PC-3 (cell line): ENCODE data around the gene DCLK1. TPM values are rescaled to one million over a fixed set of nuclear protein-coding genes. Genes with fewer than 3 reads are reported as not detected.
A peak's percentile ranks its signal among the peaks of the same experiment; 100 is the strongest.

Experiments
- ATAC-seq: fragments of 200-7000 bp; cut with Tn5 transposase; 2 replicates; pipeline ENCODE4 v1.9.1; 2020; ENCODE audit warnings: mild to moderate bottlenecking, moderate library complexity
- BruUV-seq: library from RNA; stranded (reverse); fragments of 400-500 nt; replicated peaks from 2 replicates; lab custom pipeline; 2021; lab: Mats Ljungman, UMichigan
- CTCF ChIA-PET: fragments of 300-600 bp; sonication (Branson Sonifier 250); formaldehyde crosslinking; loops from one replicate; lab custom pipeline; 2022; ENCODE audit warnings: antibody characterized with exemption; lab: Charles Lee
- POLR2A ChIA-PET: fragments of 300-600 bp; sonication (Branson Sonifier 250); formaldehyde crosslinking; loops from one replicate; lab custom pipeline; 2022; ENCODE audit warnings: antibody characterized with exemption; ENCODE audit not compliant: unreplicated experiment; lab: Charles Lee
- DNase-seq: peaks from one replicate; pipeline ENCODE4 v3.0.0-alpha.2; 2015
- H2AFZ ChIP-seq: fragments of 300-600 bp; sonication (generic); 2 replicates; pipeline ENCODE4 v1.6.0; 2016; ENCODE audit warnings: antibody characterized with exemption, low read length
- H3F3A ChIP-seq: fragments of 300-600 bp; sonication (generic); one replicate; pipeline ENCODE4 v1.6.0; 2017; ENCODE audit warnings: antibody characterized with exemption, low read length, control low read depth, mild to moderate bottlenecking; ENCODE audit not compliant: unreplicated experiment
- H3K27ac ChIP-seq: fragments of 300-600 bp; sonication (generic); 2 replicates; pipeline ENCODE4 v1.5.1; 2016; ENCODE audit warnings: mild to moderate bottlenecking, low read length
- H3K27me3 ChIP-seq: fragments of 300-600 bp; sonication (generic); 2 replicates; pipeline ENCODE4 v1.6.1; 2016; ENCODE audit warnings: low read length, mixed read lengths
- H3K36me3 ChIP-seq: fragments of 300-600 bp; sonication (generic); 2 replicates; pipeline ENCODE4 v1.6.1; 2016; ENCODE audit warnings: low read depth, mixed run types, low read length, mixed read lengths
- H3K4me1 ChIP-seq: fragments of 300-600 bp; sonication (generic); 2 replicates; pipeline ENCODE4 v1.5.1; 2016; ENCODE audit warnings: low read length; ENCODE audit not compliant: insufficient read depth
- H3K4me2 ChIP-seq: fragments of 300-600 bp; sonication (generic); 2 replicates; pipeline ENCODE4 v1.6.0; 2016; ENCODE audit warnings: low read length
- H3K4me3 ChIP-seq: fragments of 300-600 bp; sonication (generic); 2 replicates; pipeline ENCODE4 v1.5.1; 2016; ENCODE audit warnings: mild to moderate bottlenecking, low read length, mixed read lengths
- H3K79me2 ChIP-seq: fragments of 300-600 bp; sonication (generic); 2 replicates; pipeline ENCODE4 v1.6.1; 2017; ENCODE audit warnings: low read length, mixed read lengths
- H3K9ac ChIP-seq: fragments of 300-600 bp; sonication (generic); 2 replicates; pipeline ENCODE4 v1.6.0; 2016; ENCODE audit warnings: mild to moderate bottlenecking, low read length
- H3K9me2 ChIP-seq: fragments of 300-600 bp; sonication (generic); replicated peaks from 2 replicates; pipeline ENCODE4 v1.6.1; 2016; ENCODE audit warnings: mixed run types, low read length, mixed read lengths
- H3K9me3 ChIP-seq: fragments of 300-600 bp; sonication (generic); 2 replicates; pipeline ENCODE4 v1.6.1; 2016; ENCODE audit warnings: low read length, mixed read lengths
- H4K20me1 ChIP-seq: fragments of 300-600 bp; sonication (generic); 2 replicates; pipeline ENCODE4 v1.6.1; 2016; ENCODE audit warnings: low read length, mixed read lengths
- EZH2 ChIP-seq: fragments of 300-600 bp; sonication (generic); IDR thresholded peaks from one replicate; pipeline ENCODE4 v1.6.1; 2017; ENCODE audit warnings: antibody characterized with exemption, mild to moderate bottlenecking, low read length; ENCODE audit not compliant: unreplicated experiment
- EZH2phosphoT487 ChIP-seq: fragments of 300-600 bp; sonication (generic); IDR thresholded peaks from 2 replicates; pipeline ENCODE4 v1.6.1; 2018; ENCODE audit warnings: mild to moderate bottlenecking, antibody characterized with exemption, low read length, borderline replicate concordance
- intact Hi-C: fragments of 100-400 bp; cut with micrococcal nuclease; formaldehyde crosslinking; loops from 2 replicates; pipeline ENCODE4 v1.9.0; 2023
- total RNA-seq: library from RNA; depleted of rRNA; stranded (reverse); fragments of >200 nt; gene quantifications from 2 replicates; pipeline ENCODE4 v1.2.3, GENCODE V29; 2014
- TF ChIP-seq, protein P1 (sequence below): fragments of 300-600 bp; sonication (generic); conservative IDR thresholded peaks from 2 replicates; pipeline ENCODE4 v1.5.1; 2017; ENCODE audit warnings: antibody characterized with exemption, low read depth, mild to moderate bottlenecking, low read length

DCLK1 gene
- total RNA-seq, 1 experiment from 2014 or later, result not detected

DNA sequence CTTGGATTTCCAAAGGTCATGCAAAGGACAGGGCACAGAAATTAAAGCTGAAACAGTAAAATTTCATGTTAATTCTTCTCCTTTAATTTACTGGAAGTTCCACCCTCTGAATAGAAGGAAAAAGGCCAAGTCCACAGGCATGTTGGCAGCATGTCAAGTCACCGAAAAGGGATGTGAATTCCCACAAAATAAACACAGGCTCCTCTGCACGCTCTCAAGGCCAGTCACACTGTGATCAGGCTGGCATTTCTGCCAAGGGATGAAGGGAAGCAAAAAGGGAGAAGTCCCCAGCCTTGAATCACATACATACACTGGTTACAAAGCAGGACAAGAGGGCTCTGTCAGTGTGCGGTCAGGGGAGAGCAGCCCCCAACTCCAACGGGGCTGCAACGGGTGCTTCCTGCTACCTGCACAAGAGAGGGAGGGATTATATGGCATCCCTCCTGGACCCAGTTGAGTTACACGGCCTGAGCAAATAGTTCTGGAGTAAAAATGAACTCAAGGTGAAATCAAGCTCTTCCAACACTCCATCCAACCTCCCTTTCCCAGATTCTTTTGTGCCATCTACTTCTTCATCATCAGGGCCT lies 6.9 kb downstream of the DCLK1 start:
- no peaks in the 10 kb centered on the region for H3F3A ChIP-seq
- H3K9ac ChIP-seq, result no peak overlapping the region
- no peaks in the 10 kb centered on the region for H3K4me1 ChIP-seq
- H3K79me2 ChIP-seq, result no peaks in the 10 kb centered on the region
- H3K27me3 ChIP-seq, result peaks cover 7% of the 10 kb centered on the region
- BruUV-seq, result no TSS peak
- ChIA-PET POLR2A (no interaction called here), CTCF (no interaction called here)
- no peak overlapping the region for H2AFZ ChIP-seq
- H3K27ac ChIP-seq, result no peak overlapping the region
- H3K4me2 ChIP-seq, result no peak overlapping the region
- intact Hi-C loops, result no loop called here
- no peaks in the 10 kb centered on the region for H3K9me3 ChIP-seq
- ATAC-seq (peak; percentile 64), DNase-seq (peak; percentile 73)
- TF ChIP-seq EZH2, result no peak
- TF ChIP-seq EZH2phosphoT487, result no peak
- TF ChIP-seq, protein P1, sequence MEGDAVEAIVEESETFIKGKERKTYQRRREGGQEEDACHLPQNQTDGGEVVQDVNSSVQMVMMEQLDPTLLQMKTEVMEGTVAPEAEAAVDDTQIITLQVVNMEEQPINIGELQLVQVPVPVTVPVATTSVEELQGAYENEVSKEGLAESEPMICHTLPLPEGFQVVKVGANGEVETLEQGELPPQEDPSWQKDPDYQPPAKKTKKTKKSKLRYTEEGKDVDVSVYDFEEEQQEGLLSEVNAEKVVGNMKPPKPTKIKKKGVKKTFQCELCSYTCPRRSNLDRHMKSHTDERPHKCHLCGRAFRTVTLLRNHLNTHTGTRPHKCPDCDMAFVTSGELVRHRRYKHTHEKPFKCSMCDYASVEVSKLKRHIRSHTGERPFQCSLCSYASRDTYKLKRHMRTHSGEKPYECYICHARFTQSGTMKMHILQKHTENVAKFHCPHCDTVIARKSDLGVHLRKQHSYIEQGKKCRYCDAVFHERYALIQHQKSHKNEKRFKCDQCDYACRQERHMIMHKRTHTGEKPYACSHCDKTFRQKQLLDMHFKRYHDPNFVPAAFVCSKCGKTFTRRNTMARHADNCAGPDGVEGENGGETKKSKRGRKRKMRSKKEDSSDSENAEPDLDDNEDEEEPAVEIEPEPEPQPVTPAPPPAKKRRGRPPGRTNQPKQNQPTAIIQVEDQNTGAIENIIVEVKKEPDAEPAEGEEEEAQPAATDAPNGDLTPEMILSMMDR, result no peak
- no peaks in the 10 kb centered on the region for H3K9me2 ChIP-seq
- no peaks in the 10 kb centered on the region for H4K20me1 ChIP-seq
- H3K4me3 ChIP-seq, result no peak overlapping the region
- H3K36me3 ChIP-seq, result no peaks in the 10 kb centered on the region

DNA sequence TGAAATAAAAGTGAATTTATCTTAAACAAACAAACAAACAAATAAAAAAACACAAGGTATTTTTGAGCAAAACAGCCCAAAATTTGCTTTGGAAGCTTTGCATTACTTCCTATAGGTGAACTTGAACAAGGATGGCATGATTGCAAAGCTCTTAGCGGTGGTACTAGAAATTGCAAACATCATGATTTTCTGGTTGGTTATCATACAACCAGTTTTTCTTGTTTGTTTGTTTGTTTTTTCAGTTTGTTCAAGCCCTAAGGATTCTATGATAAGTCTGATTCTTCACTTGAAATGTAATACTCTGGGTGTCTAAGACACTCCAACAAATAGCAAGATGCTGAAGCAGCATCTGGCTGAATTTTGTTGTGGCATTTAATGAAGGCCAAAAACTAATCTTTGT lies 15.9 kb downstream of the DCLK1 start:
- Histone ChIP-seq H3K4me1 (no peaks in the 10 kb centered on the region), H3K79me2 (no peaks in the 10 kb centered on the region), H4K20me1 (no peaks in the 10 kb centered on the region), H3K9ac (no peak overlapping the region), H3K36me3 (no peaks in the 10 kb centered on the region), H3K27me3 (peaks cover 16% of the 10 kb centered on the region), H3K27ac (no peak overlapping the region), H3K4me2 (no peak overlapping the region), H2AFZ (no peak overlapping the region), H3K4me3 (no peak overlapping the region), H3K9me3 (no peaks in the 10 kb centered on the region), H3F3A (no peaks in the 10 kb centered on the region), H3K9me2 (no peaks in the 10 kb centered on the region)
- no peak for TF ChIP-seq EZH2
- ATAC-seq, result no peak
- intact Hi-C loops, result no loop called here
- CTCF ChIA-PET, result interaction anchor here (0.6 kb wide), 1 partner anchor 418 kb away, joined by 3 read pairs; no protein-coding TSS in a partner anchor
- no TSS peak for BruUV-seq
- POLR2A ChIA-PET, result no interaction called here
- no peak for DNase-seq

DNA sequence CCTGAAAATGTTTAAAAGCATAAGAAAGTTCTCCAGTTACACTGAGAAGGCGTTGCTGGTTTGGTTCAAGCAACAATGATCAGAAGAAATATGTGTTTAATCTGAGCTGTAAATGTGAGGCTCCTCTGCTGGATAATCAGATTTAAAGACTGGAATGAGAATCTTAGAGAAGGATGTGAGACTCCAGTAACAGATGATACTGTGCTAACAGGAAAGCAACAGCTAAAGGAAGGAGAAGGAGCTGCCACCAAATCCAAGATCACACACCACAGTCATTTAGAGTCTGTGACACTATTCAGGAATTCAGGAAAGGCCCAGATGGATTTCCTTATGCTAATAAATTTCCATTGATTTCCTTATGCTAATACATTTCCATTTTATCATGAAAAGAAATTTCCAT lies 16.9 kb downstream of the DCLK1 start:
- ATAC-seq (no peak), DNase-seq (no peak)
- Histone ChIP-seq H3K27me3 (peaks cover 26% of the 10 kb centered on the region), H3K9ac (no peak overlapping the region), H3K4me2 (no peak overlapping the region), H3K27ac (no peak overlapping the region), H4K20me1 (no peaks in the 10 kb centered on the region), H3F3A (no peaks in the 10 kb centered on the region), H3K4me3 (no peak overlapping the region), H3K36me3 (no peaks in the 10 kb centered on the region), H3K9me3 (no peaks in the 10 kb centered on the region), H3K9me2 (no peaks in the 10 kb centered on the region), H3K79me2 (no peaks in the 10 kb centered on the region), H2AFZ (no peak overlapping the region), H3K4me1 (no peaks in the 10 kb centered on the region)
- POLR2A ChIA-PET, result no interaction called here
- CTCF ChIA-PET, result no interaction called here
- BruUV-seq, result no TSS peak
- TF ChIP-seq EZH2 (no peak), EZH2phosphoT487 (no peak)
- TF ChIP-seq, protein P1, result no peak
- intact Hi-C loops, result no loop called here
